HL-60 (cell line): ENCODE data around the gene ALOXE3.

ENCODE experiments used
- DNase-seq, 2 experiments: peaks; one replicate each; pipeline ENCODE4 v3.0.0-alpha.2; 2010 to 2020; ENCODE audit warnings: low read depth in 1 of 2, low spot score in 1 of 2
- H3K27ac ChIP-seq: fragments of 250-450 bp; sonication (Bioruptor Pico); replicated peaks from 2 replicates; pipeline ENCODE4 v1.5.1; 2020; ENCODE audit warnings: mild to moderate bottlenecking, moderate library complexity
- H3K27me3 ChIP-seq: fragments of 250-450 bp; sonication (Bioruptor Pico); 2 replicates; pipeline ENCODE4 v1.5.1; 2021; ENCODE audit warnings: mild to moderate bottlenecking, moderate library complexity; ENCODE audit not compliant: insufficient read depth, poor library complexity, severe bottlenecking
- H3K4me3 ChIP-seq: replicated peaks from 2 replicates; pipeline ENCODE4 v1.5.1; 2011; ENCODE audit warnings: mild to moderate bottlenecking, control low read depth, low read length; ENCODE audit not compliant: insufficient read depth
- GABPA ChIP-seq: IDR thresholded peaks from 2 replicates; pipeline ENCODE4 v1.6.1; 2012; ENCODE audit warnings: low read depth
- POLR2AphosphoS5 ChIP-seq: IDR thresholded peaks from 2 replicates; pipeline ENCODE4 v1.6.1; 2012; ENCODE audit warnings: low read depth
- SPI1 ChIP-seq: IDR thresholded peaks from 2 replicates; pipeline ENCODE4 v1.6.1; 2012; ENCODE audit warnings: low read depth, mild to moderate bottlenecking, borderline replicate concordance
- TF ChIP-seq, protein P1 (sequence below): IDR thresholded peaks from one replicate; pipeline ENCODE4 v1.5.1; 2011; ENCODE audit warnings: low read length, control low read depth, inconsistent platforms; ENCODE audit not compliant: insufficient read depth
- TF ChIP-seq, protein P2 (sequence below): IDR thresholded peaks from 2 replicates; pipeline ENCODE4 v1.6.1; 2012; ENCODE audit warnings: low read depth; ENCODE audit not compliant: insufficient replicate concordance

The ALOXE3 gene

DNA sequence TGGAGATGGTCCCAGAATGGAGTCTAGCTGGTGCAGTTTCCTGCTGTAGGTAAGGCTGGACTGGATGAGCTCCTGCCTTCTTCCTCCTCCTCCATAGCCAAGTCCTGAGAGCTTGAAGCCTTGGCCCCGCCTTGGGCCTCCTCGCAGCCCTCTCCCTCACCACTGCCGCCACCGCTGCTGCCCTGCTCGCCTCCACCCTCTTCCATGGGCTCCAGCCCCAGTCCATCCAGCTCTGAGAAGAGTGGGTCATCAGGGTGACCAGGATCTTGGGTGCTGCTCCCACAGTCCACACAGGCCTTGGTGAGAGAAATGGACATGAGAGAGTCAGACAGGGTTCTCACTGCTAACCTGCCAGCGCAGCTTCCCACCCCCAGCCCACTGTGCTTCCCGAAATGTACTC lies 22.7 kb upstream of the ALOXE3 start:
- DNase-seq: no peak
- TF ChIP-seq, protein P1, sequence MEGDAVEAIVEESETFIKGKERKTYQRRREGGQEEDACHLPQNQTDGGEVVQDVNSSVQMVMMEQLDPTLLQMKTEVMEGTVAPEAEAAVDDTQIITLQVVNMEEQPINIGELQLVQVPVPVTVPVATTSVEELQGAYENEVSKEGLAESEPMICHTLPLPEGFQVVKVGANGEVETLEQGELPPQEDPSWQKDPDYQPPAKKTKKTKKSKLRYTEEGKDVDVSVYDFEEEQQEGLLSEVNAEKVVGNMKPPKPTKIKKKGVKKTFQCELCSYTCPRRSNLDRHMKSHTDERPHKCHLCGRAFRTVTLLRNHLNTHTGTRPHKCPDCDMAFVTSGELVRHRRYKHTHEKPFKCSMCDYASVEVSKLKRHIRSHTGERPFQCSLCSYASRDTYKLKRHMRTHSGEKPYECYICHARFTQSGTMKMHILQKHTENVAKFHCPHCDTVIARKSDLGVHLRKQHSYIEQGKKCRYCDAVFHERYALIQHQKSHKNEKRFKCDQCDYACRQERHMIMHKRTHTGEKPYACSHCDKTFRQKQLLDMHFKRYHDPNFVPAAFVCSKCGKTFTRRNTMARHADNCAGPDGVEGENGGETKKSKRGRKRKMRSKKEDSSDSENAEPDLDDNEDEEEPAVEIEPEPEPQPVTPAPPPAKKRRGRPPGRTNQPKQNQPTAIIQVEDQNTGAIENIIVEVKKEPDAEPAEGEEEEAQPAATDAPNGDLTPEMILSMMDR: no peak
- TF ChIP-seq GABPA (no peak), SPI1 (no peak), POLR2AphosphoS5 (no peak)
- TF ChIP-seq, protein P2, sequence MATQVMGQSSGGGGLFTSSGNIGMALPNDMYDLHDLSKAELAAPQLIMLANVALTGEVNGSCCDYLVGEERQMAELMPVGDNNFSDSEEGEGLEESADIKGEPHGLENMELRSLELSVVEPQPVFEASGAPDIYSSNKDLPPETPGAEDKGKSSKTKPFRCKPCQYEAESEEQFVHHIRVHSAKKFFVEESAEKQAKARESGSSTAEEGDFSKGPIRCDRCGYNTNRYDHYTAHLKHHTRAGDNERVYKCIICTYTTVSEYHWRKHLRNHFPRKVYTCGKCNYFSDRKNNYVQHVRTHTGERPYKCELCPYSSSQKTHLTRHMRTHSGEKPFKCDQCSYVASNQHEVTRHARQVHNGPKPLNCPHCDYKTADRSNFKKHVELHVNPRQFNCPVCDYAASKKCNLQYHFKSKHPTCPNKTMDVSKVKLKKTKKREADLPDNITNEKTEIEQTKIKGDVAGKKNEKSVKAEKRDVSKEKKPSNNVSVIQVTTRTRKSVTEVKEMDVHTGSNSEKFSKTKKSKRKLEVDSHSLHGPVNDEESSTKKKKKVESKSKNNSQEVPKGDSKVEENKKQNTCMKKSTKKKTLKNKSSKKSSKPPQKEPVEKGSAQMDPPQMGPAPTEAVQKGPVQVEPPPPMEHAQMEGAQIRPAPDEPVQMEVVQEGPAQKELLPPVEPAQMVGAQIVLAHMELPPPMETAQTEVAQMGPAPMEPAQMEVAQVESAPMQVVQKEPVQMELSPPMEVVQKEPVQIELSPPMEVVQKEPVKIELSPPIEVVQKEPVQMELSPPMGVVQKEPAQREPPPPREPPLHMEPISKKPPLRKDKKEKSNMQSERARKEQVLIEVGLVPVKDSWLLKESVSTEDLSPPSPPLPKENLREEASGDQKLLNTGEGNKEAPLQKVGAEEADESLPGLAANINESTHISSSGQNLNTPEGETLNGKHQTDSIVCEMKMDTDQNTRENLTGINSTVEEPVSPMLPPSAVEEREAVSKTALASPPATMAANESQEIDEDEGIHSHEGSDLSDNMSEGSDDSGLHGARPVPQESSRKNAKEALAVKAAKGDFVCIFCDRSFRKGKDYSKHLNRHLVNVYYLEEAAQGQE: no peak
- Histone ChIP-seq H3K4me3 (no peak overlapping the region), H3K27me3 (no peaks in the 10 kb centered on the region), H3K27ac (no peak overlapping the region)

DNA sequence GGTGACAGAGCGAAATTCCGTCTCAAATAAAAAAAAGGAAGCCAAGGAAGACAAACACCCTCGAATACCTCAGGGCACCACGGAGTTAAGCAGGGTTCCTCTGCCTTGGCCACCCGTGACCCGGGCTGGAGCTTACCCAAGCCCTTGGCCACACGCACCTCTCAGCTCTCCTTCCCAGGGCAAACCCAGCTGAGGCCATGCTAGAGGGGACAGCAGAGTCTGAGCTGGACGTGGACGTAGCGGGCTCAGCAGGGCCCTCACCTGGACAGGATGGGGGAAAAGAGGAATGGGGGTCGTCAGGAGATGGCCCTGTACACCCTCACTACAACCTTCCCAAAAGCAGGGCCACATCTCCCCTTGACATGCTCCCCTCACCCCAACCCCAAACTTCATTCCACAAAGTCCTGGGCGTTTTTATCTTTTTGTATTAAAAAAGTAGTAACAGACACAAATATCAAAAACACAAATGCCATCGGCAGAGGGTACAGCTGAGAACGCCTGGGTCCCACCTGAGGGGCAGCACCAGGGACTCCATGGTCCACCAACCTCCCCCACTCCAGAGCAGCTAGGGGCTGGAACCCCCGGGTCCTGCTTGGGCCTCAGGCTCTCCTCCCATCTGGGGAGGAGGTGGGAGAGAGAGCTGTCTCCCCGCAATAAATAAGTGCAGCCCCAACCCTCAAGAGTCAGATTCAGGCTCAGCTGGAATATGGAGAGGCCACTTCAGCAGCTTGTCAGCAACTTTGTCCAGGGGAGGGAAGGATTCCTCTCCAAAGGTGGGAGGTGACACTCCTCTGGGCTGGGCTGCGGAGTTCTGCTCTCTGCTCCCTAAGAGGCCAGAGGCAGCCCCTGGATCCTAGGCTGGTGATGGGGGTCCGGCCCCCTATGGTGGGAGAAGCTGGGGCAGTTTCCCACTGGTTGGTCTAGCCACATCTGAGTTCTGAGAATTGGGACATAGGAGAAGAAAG lies 22.0 kb upstream of the ALOXE3 start:
- Histone ChIP-seq H3K27me3 (no peaks in the 10 kb centered on the region), H3K27ac (no peak overlapping the region), H3K4me3 (no peak overlapping the region)
- no peak for DNase-seq
- TF ChIP-seq GABPA: no peak
- TF ChIP-seq, protein P1: no peak
- TF ChIP-seq, protein P2: no peak
- TF ChIP-seq SPI1: no peak

DNA sequence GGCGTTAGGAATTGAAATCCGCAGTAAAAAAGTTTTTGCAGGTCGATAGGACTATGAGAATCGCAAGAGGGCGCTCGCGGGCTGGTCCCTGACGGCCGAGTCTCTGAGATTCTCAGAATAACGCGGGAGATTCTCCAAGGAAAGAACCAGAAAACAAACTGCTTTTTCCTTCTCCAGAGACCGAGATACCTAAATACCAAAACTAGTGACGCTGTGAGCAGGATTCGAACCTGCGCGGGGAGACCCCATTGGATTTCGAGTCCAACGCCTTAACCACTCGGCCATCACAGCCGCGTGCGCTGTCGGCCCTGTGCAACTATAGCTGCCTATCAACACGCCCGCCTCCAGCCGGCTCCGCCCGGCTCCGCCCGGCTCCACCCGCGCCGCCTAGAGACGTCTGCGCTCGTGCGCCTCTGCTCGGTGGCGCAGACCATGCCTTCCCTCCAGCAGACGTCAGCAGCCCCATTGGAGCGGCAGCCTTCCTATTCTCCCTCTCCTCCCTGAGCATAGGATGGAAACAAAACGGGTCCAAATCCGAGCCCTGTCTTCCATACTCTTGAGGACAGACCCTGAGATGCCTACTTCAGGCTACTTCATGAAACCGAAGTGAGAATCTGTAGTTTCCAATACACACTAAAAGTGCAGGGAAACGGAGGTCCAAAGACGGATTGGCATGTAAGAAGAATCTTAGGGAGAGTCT lies 20.5 kb upstream of the ALOXE3 start:
- H3K4me3 ChIP-seq: peak overlapping the region; percentile 42
- H3K27me3 ChIP-seq: no peaks in the 10 kb centered on the region
- H3K27ac ChIP-seq: peak overlapping the region; percentile 69
- TF ChIP-seq, protein P1: peak; percentile 40
- TF ChIP-seq, protein P2: no peak
- DNase-seq: peak; percentile 57 to 85
